Testis (tissue), 3 donors: ENCODE measurements around the gene TGM2. TPM values are rescaled to one million over a fixed set of nuclear protein-coding genes. Genes with fewer than 3 reads are reported as not detected.
A peak's percentile ranks its signal among the peaks of the same experiment; 100 is the strongest.

Source experiments
- DNase-seq: peaks from one replicate; pipeline ENCODE4 v3.0.0-alpha.2; 2019
- H3K27ac ChIP-seq, 2 donors: fragments of 200-600 bp; sonication (generic); one replicate each; pipeline ENCODE4 v1.5.1; 2019
- H3K27me3 ChIP-seq: fragments of 200-600 bp; sonication (generic); one replicate; pipeline ENCODE4 v1.5.1; 2019
- H3K36me3 ChIP-seq: fragments of 200-600 bp; sonication (generic); one replicate; pipeline ENCODE4 v1.5.1; 2017; ENCODE audit warnings: low read depth; ENCODE audit errors: missing control alignments
- H3K4me1 ChIP-seq: fragments of 200-600 bp; sonication (generic); one replicate; pipeline ENCODE4 v1.5.1; 2019
- H3K4me3 ChIP-seq, 2 donors: fragments of 200-600 bp; sonication (generic); one replicate each; pipeline ENCODE4 v1.5.1; 2017 to 2019
- H3K9me3 ChIP-seq: fragments of 200-600 bp; sonication (generic); one replicate; pipeline ENCODE4 v1.5.1; 2017
- POLR2A ChIP-seq: fragments of 450-650 bp; IDR thresholded peaks from one replicate; pipeline ENCODE4 v1.6.1; 2017; ENCODE audit warnings: antibody characterized with exemption, mild to moderate bottlenecking, moderate library complexity
- WGBS, 2 donors: methylation state at CpG; one replicate each; pipeline ENCODE4 v1.1.5; 2018; 5-methylcytosine and 5-hydroxymethylcytosine counted together
- intact Hi-C: fragments of 100-400 bp; cut with DNase I; formaldehyde crosslinking; loops from one replicate; pipeline ENCODE4 v1.15.1; 2023; ENCODE audit warnings: low total_unique reads
- polyA plus RNA-seq: library from polyadenylated mRNA; stranded (reverse); fragments of 350-450 nt; fragmentation: Illumina TruSeq; extraction: RNeasy Lipid Tissue Mini Kit (QIAGEN cat#74804); gene quantifications from one replicate; pipeline ENCODE4 v1.2.3, GENCODE V29; 2014; ENCODE audit warnings: low read depth, low replicate concordance; ENCODE audit not compliant: insufficient read depth
- total RNA-seq, 2 donors: library from RNA; depleted of rRNA; stranded (reverse); fragments of >200 nt; gene quantifications; one replicate each; pipeline ENCODE4 v1.2.3, GENCODE V29; 2016
- TF ChIP-seq, protein P1 (sequence below), 3 experiments: fragments of 450-650 bp in 2 of 3; fragments of 200-600 bp in 1 of 3; sonication (generic) in 1 of 3; IDR thresholded peaks; one replicate each; pipeline ENCODE4 v1.5.1; 2016 to 2019; ENCODE audit warnings: antibody characterized with exemption in 3 of 3, mild to moderate bottlenecking in 2 of 3, moderate library complexity in 1 of 3

The TGM2 gene
- total and polyA plus RNA-seq, 3 donors from 2014 or later, result 3.2 to 49.0 (median 8.5) TPM

DNA sequence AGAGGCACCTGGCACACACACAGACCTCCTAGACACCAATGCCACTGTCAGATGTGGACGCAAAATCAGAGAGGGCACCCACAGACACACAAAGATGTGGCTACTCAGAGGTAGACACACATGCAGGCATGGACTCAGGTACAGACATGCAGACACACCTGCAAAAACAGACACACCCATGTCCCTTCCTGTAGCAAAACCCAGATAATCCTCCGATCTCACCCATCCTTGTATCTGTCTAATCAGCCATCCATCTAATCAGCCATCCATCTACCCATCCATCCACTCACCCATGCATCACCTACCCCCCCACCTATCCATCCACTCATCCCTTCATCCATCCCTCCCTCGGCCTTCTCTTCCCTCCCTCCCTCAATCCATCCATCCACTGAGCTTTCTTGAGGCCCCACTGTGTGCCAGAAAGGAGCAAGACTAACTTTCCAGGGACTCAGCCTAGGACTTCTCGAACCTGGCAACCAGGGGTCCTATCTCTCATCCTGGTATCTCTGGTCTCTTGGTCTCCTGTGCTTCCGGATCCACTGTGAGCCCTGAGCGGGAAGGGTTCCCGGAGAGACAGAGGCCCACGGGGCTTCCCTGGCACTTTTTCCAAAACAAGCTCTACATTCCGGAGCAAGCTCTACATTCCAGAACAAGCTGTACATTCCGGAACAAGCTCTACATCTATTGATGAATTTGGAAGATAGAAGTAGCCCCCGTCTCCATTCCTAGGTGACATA is 1.1 kb upstream of the TGM2 start:
- H3K27ac ChIP-seq, result peak overlapping the region in 1 of 2 donors; percentile 39
- no peak overlapping the region for H3K4me3 ChIP-seq
- H3K9me3 ChIP-seq, result no peaks in the 10 kb centered on the region
- no peak for DNase-seq
- no peaks in the 10 kb centered on the region for H3K36me3 ChIP-seq
- H3K4me1 ChIP-seq, result peaks cover 7% of the 10 kb centered on the region
- H3K27me3 ChIP-seq, result no peaks in the 10 kb centered on the region
- TF ChIP-seq POLR2A, result no peak
- TF ChIP-seq, protein P1, sequence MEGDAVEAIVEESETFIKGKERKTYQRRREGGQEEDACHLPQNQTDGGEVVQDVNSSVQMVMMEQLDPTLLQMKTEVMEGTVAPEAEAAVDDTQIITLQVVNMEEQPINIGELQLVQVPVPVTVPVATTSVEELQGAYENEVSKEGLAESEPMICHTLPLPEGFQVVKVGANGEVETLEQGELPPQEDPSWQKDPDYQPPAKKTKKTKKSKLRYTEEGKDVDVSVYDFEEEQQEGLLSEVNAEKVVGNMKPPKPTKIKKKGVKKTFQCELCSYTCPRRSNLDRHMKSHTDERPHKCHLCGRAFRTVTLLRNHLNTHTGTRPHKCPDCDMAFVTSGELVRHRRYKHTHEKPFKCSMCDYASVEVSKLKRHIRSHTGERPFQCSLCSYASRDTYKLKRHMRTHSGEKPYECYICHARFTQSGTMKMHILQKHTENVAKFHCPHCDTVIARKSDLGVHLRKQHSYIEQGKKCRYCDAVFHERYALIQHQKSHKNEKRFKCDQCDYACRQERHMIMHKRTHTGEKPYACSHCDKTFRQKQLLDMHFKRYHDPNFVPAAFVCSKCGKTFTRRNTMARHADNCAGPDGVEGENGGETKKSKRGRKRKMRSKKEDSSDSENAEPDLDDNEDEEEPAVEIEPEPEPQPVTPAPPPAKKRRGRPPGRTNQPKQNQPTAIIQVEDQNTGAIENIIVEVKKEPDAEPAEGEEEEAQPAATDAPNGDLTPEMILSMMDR (IDR thresholded peaks at IDR 0.05), result no peak
- intact Hi-C loops, result loop anchor here (10.0 kb wide), 1 partner anchor 101 kb away; no protein-coding TSS in a partner anchor
- 59 to 73% methylated on average over 10 to 11 of the region's 11 CpGs for WGBS, 2 donors

DNA sequence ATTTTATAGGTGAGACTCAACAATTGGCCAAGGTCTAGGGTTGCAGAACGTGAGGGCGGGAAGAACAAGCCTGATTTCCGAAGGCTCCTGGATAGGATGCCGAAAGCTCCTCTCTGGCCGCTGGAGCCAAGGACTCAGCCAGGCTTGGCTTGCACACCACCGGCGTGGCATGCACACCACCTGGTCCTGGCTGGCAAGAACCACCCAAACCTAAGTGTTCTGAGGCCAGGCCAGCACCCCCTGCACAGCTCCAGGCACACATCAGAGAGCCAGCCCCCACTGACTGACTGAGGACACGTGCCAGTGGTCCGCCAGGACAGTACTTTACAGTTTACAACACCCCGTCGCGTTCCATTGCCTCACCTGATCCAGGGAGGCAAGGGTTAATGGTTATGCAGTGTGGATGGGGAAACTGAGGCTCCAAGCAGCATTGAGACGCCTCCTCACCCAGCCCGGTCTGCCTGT is 414 bp downstream of the TGM2 start:
- WGBS, 2 donors, result 55 to 60% methylated on average over 14 of the region's 14 CpGs

DNA sequence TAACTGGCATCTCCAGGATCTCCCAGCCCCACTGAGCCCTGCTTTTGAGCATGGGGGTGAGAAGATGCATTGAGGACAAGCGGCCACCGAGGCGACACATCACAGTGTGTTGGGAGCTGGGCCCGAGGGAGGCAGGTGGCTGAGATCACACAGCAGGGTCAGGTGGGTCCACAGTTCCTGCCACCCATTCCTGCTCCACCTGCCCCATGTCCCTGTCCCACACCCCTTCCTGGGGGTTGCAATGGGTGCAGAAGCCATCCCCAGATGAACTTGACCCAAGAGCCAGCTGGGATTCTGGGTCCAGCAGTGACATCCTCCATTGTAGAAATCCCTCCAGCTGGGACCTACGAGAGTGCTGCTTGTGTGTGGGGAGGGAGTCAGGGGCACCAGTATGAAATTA is 1.0 kb downstream of the TGM2 start:
- H3K9me3 ChIP-seq, result no peaks in the 10 kb centered on the region
- H3K27ac ChIP-seq, result no peak overlapping the region
- intact Hi-C loops, result loop anchor here (10.0 kb wide), 1 partner anchor 99 kb away; no protein-coding TSS in a partner anchor
- TF ChIP-seq, protein P1 (IDR thresholded peaks at IDR 0.05), result no peak
- no peak for TF ChIP-seq POLR2A
- no peak for DNase-seq
- H3K4me3 ChIP-seq, result no peak overlapping the region
- no peaks in the 10 kb centered on the region for H3K36me3 ChIP-seq
- no peaks in the 10 kb centered on the region for H3K27me3 ChIP-seq
- H3K4me1 ChIP-seq, result peaks cover 7% of the 10 kb centered on the region
- 80 to 93% methylated on average over 1 to 5 of the region's 5 CpGs for WGBS, 2 donors

More for the DNA sequence above, 414 bp downstream of the TGM2 start:
- H3K27ac ChIP-seq, result no peak overlapping the region
- H3K4me3 ChIP-seq, result peak overlapping the region in 1 of 2 donors; percentile 47
- intact Hi-C loops, result loop anchor here (10.0 kb wide), 1 partner anchor 100 kb away; no protein-coding TSS in a partner anchor
- peaks cover 7% of the 10 kb centered on the region for H3K4me1 ChIP-seq
- no peaks in the 10 kb centered on the region for H3K27me3 ChIP-seq
- no peak for DNase-seq
- H3K36me3 ChIP-seq, result no peaks in the 10 kb centered on the region
- H3K9me3 ChIP-seq, result no peaks in the 10 kb centered on the region
- TF ChIP-seq, protein P1 (IDR thresholded peaks at IDR 0.05), result no peak
- no peak for TF ChIP-seq POLR2A

DNA sequence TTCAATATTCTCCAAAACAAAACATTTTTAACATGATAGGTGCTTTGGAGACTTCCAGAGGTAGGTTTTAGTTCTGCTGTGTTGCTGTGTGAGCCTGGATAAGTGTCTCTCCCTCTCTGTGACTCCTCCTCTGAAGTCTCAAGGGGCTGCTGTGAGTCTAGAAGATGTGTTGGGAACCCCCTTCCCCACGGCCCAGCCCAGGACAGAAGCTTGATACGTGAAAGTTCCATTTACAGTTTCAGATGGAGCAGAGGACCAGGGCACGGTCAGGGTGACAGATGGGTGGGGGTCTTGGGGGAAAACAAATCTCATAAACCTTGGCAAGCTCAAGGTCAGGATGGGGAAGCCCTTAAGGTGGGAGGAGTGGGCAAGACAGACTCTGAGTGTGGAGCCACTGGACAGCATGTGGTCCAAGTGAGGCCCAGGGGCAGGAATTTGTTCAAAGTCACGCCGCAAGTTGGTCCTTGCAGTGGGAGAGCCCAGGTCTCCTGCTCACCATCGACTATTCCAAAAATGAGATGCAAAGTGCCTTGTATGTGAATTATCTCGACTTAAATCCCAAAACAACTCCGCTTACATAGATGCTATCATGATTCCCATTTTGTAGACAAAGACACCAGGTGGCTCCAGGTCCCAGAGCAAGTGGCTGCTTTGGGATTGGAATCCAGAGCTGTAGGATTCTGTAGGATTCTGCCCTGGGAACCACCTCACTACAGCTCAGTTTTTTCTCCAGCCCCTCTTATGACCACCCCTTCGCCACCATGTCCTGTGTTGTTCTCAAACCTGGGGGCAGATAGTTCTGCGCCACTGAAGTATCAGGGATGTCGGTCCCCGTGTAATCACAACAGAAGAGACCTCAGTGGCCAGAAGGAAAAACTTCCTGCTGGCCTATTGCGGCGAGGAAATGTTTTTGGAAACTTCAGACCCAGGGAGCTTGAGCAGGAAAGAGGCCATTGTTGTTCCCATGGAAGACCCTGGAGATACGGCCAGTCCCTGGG is 1.9 kb downstream of the TGM2 start:
- Histone ChIP-seq H3K9me3 (no peaks in the 10 kb centered on the region), H3K27me3 (no peaks in the 10 kb centered on the region), H3K4me1 (peaks cover 4% of the 10 kb centered on the region), H3K36me3 (no peaks in the 10 kb centered on the region), H3K27ac (no peak overlapping the region), H3K4me3 (no peak overlapping the region)
- no peak for DNase-seq
- 75 to 84% methylated on average over 15 of the region's 15 CpGs for WGBS, 2 donors
- intact Hi-C loops, result loop anchor here (10.0 kb wide), 1 partner anchor 98 kb away; no protein-coding TSS in a partner anchor
- no peak for TF ChIP-seq POLR2A

DNA sequence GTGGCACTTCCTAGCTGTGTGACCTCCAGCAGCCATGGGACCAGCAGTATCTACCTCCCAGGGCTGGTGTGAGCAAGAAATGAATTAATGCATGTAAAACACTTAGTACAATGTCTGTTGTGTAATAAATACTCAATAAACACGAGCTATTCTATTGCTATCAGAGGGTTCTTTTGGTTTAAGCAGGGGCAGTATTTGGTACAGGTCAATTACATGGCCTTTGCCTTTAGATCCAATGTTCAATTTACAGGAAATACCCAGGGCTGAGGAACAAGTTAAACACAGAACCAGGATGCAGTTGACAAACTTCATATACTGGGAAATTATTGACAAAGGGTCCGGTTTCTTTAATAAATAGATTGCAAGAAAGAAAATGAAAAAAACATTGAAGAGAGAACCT is 2.9 kb downstream of the TGM2 start:
- H3K4me3 ChIP-seq, result no peak overlapping the region
- no peak for TF ChIP-seq POLR2A
- TF ChIP-seq, protein P1 (IDR thresholded peaks at IDR 0.05), result no peak
- no peak overlapping the region for H3K27ac ChIP-seq
- DNase-seq, result no peak
- peaks cover 6% of the 10 kb centered on the region for H3K4me1 ChIP-seq
- intact Hi-C loops, result loop anchor here (10.0 kb wide), 1 partner anchor 97 kb away; no protein-coding TSS in a partner anchor
- no peaks in the 10 kb centered on the region for H3K9me3 ChIP-seq
- H3K27me3 ChIP-seq, result no peaks in the 10 kb centered on the region
- 86 to 89% methylated on average over 2 of the region's 2 CpGs for WGBS, 2 donors
- H3K36me3 ChIP-seq, result no peaks in the 10 kb centered on the region
